GM18508 (cell line): ENCODE measurements around the gene CTSA.

Experiments
- ATAC-seq: cut with Tn5 transposase; IDR thresholded peaks from one replicate; pipeline ENCODE4 v1.9.1; 2021; ENCODE audit warnings: moderate number of reproducible peaks; ENCODE audit not compliant: insufficient read depth, unreplicated experiment

Gene CTSA

DNA sequence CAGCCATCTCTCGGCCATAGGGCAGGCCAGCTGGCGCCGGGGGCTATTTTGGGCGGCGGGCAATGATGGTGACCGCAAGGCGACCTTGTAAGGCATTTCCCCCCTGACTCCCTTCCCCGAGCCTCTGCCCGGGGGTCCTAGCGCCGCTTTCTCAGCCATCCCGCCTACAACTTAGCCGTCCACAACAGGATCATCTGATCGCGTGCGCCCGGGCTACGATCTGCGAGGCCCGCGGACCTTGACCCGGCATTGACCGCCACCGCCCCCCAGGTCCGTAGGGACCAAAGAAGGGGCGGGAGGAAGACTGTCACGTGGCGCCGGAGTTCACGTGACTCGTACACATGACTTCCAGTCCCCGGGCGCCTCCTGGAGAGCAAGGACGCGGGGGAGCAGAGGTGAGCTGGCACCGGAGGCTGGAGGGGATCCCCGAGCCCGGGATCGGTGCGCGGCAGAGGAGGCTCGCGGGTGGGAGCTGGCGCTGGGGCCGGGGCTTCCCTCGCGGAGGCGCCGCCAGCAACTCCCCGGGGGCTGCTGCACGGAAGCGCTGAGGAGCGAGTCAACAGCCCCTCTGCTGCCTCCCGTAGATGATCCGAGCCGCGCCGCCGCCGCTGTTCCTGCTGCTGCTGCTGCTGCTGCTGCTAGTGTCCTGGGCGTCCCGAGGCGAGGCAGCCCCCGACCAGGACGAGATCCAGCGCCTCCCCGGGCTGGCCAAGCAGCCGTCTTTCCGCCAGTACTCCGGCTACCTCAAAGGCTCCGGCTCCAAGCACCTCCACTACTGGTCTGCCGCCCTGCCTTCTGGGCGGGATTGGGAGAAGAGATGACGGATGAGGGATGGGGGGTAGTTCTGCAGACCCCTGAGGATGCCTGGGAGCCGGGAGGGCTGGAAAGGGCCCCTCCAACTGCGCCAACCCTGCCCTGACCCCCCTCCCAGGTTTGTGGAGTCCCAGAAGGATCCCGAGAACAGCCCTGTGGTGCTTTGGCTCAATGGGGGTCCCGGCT lies at the start of gene CTSA, which contains the start of gene NEURL2:
Gene CTSA, plus strand, starts transcription at position 351 of the 999 bp plus-strand sequence. Its CDS starts 234 bp downstream, at position 585.
Gene NEURL2, minus strand, starts transcription at position 224 of the 999 bp plus-strand sequence. Its CDS starts 217 bp downstream, at position 7.
- peak; percentile 38 for ATAC-seq

DNA sequence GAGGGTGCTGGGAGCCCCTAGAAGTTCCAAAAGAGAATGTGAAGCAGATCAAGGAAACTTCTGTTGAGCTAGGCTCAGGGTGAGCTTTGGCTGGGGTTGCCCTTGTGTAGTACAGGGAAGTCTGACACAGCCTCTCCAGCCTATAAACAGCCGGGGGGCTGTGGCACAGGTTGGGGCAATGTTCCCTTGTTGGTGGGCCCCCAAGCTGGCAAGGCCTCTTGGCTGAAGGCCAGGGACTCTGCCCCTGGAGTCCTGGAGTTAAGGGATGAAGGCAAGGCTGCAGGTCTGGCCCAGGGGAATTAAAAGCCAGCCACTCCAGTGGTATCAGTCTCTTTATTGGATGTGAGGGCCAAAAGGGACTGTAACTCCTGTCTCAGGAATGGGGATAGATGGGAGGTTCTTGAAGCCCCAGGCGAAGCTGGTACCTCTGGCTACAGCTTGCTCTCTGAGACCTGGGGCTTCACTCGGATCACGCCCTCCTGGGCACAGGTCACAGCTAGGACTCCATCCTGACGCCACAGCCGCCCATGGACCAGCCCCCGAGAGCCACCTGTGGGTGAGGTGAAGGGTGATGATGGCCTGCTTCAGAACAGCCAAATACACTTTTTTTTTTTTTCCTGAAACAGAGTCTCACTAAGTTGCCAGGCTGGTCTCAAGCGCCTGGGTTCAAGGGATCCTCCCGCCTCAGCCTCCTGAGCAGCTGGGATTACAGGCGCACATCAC lies 49.6 kb upstream of the CTSA start:
- ATAC-seq = no peak

DNA sequence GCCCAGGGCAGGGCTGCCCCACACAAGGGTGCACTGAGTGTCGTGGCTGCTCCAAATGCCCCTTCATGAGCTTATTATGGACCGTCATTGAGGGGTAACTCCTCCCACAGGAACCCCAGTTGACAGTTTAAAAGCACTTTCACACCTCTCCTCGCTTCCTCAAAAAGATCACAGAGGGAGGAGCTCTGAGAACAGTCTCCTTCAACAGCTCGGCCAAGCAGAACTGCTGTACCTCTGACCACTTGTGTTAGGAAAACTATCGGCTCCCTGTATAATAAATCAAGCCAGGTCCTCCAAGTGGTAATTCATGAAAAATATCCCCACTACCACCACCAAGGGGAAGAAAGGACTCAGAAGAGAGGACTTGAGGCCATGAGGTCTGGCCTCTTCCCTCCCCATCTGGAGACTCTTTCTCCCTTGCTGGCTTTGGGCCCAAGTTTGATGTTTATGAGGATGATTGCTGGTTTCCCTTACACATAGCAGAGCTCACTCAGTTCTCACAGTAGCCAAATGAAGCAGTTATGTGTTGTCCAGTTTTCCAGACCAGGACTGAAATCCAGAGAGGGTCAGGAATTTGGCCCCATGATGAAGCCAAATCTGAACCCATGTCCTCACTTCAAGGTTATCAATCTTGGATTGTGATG lies 48.8 kb upstream of the CTSA start:
- no peak for ATAC-seq

DNA sequence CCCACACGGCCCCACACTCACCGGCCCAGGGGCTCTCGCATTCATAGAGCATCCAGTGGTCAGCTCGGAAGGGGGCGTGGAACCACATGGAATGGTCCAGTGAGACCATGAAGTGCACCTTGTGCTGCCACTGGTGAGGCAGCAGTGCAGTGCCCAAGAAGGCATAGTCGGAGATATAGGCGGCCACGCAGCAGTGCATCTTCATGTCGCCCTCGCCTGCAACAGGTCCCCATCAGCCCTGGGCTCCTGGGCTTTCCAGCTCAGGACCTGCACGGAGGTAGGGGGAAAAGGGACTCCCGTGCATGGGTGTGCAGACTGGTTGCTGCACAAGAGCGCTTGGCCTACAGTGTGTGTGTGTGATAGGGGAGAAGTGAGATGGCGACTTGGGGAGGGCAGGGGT lies 47.6 kb upstream of the CTSA start:
- ATAC-seq = no peak

DNA sequence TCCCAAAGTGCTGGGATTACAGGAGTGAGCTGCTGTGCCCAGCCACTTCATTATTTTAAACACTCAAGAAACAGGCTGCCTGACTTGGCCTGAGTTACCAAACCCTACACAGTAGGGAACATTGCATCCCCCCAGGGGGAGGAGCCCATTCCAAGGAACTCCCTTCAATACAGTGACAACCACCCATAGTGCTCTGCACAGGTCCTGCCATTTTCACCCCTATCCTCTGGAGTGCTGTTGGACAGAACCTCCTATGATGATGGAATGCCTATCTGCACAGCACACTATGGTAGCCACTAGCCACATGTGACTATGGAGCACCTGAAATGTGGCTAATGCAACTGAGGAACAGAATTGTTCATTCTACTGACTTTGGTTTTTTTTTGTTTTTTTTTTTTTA lies 45.7 kb upstream of the CTSA start:
- ATAC-seq = no peak

DNA sequence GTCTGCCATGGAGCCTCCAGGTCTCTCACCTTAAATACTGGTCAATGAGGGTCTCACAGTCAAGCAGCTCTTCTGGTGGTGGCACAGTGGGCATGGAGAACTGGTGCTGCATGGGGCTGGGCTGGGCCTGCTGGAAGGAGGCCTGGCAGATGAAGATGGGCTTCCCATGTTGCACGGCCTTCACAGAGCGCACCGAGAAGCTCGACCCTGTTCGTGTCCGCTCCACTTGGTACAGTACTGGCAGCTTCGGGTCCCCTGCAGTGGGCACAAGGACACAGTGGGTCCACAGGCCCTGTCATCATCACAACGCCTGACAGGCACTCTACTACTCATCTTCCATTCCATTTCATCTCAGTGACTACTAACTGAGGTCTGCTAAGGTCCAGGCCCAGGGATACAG lies 42.7 kb upstream of the CTSA start:
- no peak for ATAC-seq

DNA sequence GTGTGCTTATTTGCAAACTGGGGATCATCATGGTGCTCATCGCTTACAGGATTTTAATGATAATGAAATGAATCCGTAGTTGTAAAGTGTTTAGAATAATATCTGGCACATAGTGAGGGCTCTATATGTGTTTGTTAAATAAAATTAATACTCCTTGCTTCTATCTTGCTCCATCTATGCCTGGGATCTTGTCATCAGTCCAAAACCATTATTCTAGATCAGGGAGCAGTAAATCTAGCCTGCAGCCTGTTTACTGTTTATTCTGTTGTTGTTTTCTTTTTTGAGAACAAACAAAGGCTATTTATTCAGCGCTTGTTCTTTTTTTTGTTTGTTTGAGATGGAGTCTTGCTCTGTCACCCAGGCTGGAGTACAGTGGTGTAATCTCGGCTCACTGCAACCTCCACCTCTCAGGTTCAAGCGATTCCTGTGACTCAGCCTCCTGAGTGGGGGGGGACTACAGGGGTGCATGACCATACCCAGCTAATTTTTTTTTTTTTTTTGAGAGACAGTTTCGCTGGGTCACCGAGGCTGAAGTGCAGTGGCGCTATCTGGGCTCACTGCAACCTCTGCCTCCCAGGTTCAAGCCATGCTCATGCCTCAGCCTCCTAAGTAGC lies 42.1 kb upstream of the CTSA start:
- no peak for ATAC-seq

DNA sequence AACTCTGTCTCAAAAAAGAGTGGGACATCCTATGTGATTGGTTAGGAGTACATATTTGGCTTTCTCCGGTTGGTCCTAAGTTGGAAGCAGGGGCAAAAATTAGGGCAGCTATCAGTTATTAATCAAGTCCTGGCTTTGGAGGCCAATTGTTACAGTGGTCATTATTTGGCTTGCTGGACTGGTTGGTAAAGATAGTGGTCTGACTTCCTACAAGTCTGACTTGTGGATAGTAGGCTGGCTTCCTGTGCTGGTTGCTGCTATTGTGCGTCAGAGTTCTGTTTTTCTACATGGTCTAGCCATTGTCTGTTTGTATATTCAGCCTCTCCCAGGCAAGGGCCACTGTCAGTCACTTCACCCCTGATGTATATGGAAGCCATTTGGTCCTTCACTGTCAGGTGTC lies 40.9 kb upstream of the CTSA start:
- ATAC-seq = no peak

DNA sequence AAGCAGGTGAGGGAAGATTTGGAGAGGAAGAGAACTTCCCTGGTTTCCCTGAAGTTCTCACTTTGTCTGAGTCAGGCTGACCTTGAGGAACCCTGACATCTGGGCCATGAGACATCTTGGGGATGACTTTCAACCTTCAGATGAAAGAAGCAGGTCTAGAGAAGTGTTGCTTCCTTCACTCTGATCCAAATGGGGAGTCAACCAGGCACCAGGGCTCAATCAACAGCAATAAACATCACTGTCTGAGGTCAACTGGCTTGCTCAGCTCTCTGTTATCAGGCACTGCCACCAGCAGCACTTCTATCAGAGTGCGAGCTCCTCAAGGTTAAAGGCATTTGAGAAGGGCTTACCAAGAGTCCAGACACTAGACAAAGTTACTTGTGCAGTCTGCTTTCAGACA lies 40.2 kb upstream of the CTSA start:
- ATAC-seq = no peak

DNA sequence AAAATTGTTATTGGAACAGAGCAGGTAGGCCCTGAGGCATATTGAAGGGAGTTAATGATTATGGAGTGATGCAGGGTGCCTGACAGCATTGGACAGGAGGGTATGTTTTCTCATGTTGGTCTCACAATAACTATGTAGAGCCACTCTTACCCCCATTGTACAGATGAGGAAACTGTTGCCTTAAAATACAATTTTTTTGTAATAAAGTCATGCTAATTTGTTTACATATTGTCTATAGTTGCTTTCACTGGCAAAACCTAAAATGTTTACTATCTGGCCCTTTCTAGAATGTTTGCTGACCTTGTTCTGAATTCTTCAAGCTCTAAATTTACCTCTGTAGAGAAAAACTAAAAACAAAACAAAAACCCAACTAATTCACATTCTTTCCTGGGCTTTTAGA lies 39.6 kb upstream of the CTSA start:
- no peak for ATAC-seq

DNA sequence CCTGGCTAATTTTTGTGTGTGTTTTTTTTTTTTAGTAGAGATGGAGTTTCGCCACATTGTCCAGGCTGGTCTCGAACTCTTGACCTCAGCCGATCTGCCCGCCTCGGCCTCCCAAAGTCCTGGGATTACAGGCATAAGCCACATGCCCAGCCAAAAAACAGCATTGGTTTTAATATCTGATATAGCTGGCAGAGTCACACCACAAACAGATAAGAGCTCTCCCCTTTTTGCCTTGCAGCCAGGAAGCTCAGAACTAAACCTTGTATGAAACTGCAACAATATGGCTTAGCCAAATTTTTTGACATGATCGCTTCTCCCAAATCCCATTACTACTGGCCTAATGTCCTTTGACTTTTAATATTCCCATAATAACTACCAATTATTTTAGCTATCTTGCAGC lies 38.8 kb upstream of the CTSA start:
- ATAC-seq = no peak

DNA sequence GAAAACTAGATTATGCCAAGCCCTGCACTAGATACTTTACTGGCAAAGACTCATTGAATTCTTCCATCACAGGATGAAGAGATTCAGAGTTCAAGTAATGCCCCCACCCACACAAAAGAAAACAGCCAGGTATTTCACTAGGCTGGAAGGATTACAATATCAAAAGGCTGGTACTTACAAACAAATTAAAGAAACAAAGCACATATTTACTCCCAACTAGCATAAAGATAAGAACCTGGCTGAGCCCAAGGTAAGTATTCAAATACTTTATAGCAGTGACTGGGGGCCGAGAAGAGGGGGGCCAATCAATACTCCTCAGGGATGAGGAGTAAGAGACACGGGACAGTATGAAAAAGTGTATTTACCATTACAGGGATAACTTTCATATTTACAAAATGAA lies 37.7 kb upstream of the CTSA start:
- no peak for ATAC-seq

DNA sequence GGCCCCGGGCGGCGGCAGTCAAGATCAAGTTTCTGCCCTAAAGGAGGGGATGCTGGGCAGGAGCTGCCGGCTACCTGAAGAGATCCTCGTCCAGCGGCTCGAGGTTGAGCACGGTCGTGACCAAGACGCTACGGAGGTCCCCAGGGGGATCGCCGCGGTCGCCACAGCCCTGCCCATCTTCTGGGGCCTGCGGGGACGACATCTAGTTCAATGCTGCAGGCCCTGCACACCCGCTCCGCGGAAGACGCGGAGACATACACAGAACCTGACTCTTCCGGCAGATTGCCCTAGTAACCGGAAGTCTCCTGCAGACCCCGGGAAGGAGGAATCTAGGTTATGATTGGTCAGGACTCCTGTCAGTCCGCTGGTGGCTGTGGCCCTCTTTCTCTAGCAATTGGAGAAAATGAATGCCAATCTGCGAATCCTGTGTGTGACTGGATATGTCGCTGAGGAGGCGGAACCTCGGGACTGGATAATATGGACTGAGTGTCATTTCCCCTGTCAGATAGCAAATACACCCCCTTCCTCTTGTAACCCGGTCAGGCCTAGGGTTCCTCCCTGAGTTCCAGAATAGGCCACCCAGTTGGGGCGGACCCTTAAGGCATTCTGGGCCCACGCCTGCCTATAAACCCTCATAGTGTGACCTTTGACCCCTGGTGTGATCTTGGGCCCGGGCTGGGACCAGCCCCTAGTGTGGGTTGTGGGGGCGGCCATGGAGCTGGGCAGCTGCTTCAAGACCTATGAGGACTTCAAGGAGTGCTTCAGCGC lies 33.8 kb upstream of the CTSA start, which contains the start of the genes ACOT8 and ZSWIM3:
Gene ACOT8, minus strand, starts transcription at position 279 of the 768 bp plus-strand sequence. Its CDS starts 77 bp downstream, at position 202.
Gene ZSWIM3, plus strand, starts transcription at position 501 of the 768 bp plus-strand sequence. Its CDS starts 212 bp downstream, at position 713.
- peak; percentile 91 for ATAC-seq

DNA sequence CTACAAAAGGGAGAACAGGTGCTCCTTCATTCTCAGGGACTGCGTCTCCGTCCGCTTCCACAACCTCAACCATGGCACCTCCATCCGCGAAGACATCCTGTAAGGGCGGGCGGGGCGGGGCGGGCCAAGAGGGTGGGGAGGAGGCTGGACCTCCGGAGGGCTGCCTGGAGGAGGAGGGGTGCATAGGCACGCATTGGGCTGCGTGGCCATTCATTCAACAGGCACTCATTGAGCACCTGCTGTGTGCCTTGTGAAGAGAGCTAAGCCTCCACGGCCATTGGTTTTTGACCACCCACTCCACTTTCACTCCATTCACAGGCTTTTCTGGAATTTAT lies 33.3 kb upstream of the CTSA start:
- ATAC-seq = no peak

DNA sequence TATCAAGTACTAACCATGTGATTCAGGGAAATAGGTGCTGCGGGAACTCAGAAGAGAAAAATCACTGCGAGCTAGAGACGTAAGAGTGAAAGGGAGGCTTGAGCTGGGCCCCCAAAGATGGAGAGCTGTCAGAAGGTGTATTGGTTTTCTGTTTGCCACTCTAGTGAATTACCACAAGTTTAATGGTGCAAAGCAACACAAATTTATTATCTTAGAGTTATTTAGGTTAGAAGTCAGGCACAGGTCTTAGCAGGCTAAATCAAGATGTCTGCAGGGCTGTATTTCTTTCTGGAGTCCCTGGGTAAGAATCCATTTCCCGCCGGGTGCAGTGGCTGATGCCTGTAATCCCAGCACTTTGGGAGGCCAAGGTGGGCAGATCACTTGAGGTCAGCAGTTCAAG lies 31.2 kb upstream of the CTSA start:
- no peak for ATAC-seq

DNA sequence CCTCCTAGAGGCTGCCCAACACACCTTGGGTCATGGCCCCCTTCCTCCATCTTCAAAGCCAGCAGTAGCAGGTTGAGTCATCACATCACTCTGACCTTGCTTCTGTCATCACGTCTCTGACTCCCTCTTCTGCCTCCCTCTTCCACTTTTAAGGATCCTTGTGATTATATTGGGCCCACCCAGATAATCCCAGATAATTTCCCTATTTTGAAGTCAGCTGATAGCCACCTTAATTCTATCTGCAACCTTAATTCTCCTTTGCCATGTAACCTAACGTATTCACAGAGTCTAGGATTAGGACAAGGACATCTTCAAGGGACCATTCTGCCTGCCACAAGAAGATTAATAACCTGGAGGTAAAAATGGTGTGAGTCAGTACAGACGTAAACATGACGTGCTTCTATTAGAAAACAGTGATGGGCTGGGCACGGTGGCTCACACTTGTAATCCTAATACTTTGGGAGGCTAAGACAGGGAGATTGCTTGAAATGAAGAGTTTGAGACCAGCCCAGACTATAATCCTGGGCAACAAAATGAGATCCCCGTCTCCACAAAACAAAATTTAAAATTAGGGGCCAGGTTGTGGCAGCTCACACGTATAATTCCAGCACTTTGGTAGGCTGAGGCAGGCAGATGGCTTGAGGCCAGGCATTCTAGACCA lies 30.4 kb upstream of the CTSA start:
- ATAC-seq = no peak

DNA sequence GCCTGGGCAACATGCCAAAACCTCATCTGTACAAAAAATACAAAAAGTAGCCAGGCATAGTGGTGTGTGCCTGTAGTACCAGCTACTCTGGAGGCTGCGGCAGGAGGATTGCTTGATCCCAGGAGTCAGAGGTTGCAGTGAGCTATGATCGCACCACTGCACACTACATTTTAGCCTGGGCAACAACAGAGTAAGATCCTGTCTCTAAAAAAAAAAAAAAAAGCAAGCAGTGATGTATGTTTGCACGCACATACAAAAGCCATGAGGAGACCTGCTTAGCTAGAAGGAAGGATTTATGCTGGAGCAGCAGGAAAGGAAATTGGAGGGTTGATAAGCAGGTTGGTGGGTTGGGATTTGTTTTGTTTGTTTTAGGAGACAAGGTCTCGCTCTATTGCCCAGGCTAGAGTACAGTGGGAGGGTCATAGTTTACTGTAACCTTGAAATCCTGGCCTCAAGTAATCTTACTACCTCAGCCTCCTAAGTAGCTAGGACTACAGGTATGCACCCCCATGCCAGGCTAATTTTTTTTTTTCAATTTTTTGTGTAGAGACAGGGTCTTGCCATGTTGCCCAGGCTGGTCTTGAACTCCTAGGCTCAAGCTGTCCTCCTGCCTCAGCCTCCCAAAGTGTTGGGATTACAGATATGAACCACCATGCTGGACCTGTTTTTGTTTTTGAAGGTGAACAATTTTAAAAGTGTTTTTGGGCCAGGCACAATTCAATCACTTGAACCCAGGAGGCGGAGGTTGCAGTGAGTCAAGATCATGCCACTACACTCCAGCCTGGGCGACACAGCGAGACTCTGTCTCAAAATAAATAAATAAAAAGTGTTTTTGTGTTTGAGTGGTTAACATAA lies 29.7 kb upstream of the CTSA start:
- no peak for ATAC-seq
